Astrocyte (in vitro differentiated cells and primary cell): Measurements from ENCODE around the gene DNAJB1. TPM values are rescaled to one million over a fixed set of nuclear protein-coding genes. Genes with fewer than 3 reads are reported as not detected.

Source experiments
- DNase-seq: peaks from one replicate; pipeline ENCODE4 v3.0.0-alpha.2; 2010; ENCODE audit warnings: low read depth
- FAIRE-seq: peaks from 2 replicates; lab custom pipeline; 2011; peaks lifted over from hg19 to GRCh38; lab: Jason Lieb, UNC
- H2AFZ ChIP-seq: 2 replicates; pipeline ENCODE4 v1.6.0; 2012; ENCODE audit warnings: low read depth, low read length, inconsistent platforms
- H3K27ac ChIP-seq: 2 replicates; pipeline ENCODE4 v1.5.1; 2011; ENCODE audit warnings: low read depth, low read length, inconsistent platforms
- H3K27me3 ChIP-seq: 2 replicates; pipeline ENCODE4 v1.6.0; 2011; ENCODE audit warnings: low read length, inconsistent platforms; ENCODE audit not compliant: insufficient read depth
- H3K36me3 ChIP-seq: 2 replicates; pipeline ENCODE4 v1.5.1; 2011; ENCODE audit warnings: low read length, inconsistent platforms; ENCODE audit not compliant: insufficient read depth
- H3K4me1 ChIP-seq: 2 replicates; pipeline ENCODE4 v1.5.1; 2011; ENCODE audit warnings: low read length, inconsistent platforms; ENCODE audit not compliant: insufficient read depth
- H3K4me2 ChIP-seq: 2 replicates; pipeline ENCODE4 v1.6.0; 2012; ENCODE audit warnings: low read length, inconsistent platforms
- H3K4me3 ChIP-seq: 2 replicates; pipeline ENCODE4 v1.5.1; 2011; ENCODE audit warnings: low read depth, mild to moderate bottlenecking, low read length, inconsistent platforms; ENCODE audit not compliant: insufficient read depth
- H3K79me2 ChIP-seq: 2 replicates; pipeline ENCODE4 v1.6.0; 2012; ENCODE audit warnings: mild to moderate bottlenecking, low read length, inconsistent platforms; ENCODE audit not compliant: insufficient read depth
- H3K9ac ChIP-seq: 2 replicates; pipeline ENCODE4 v1.6.0; 2012; ENCODE audit warnings: mild to moderate bottlenecking, low read length, inconsistent platforms
- H3K9me3 ChIP-seq: 2 replicates; pipeline ENCODE4 v1.5.1; 2012; ENCODE audit warnings: low read depth, mild to moderate bottlenecking, low read length, inconsistent platforms; ENCODE audit not compliant: insufficient read depth
- H4K20me1 ChIP-seq: 2 replicates; pipeline ENCODE4 v1.6.0; 2012; ENCODE audit warnings: low read length, inconsistent platforms; ENCODE audit not compliant: insufficient read depth
- H3K27ac Mint-ChIP-seq: one replicate; pipeline ENCODE4 v1.8.0; 2021; ENCODE audit warnings: mild to moderate bottlenecking, mixed read lengths; ENCODE audit not compliant: unreplicated experiment
- H3K27me3 Mint-ChIP-seq: one replicate; pipeline ENCODE4 v1.8.0; 2021; ENCODE audit warnings: low read depth, mixed read lengths; ENCODE audit not compliant: unreplicated experiment
- H3K36me3 Mint-ChIP-seq: one replicate; pipeline ENCODE4 v1.8.0; 2021; ENCODE audit warnings: low read depth, mixed read lengths; ENCODE audit not compliant: unreplicated experiment
- H3K4me1 Mint-ChIP-seq: one replicate; pipeline ENCODE4 v1.8.0; 2021; ENCODE audit warnings: low read depth, mixed read lengths; ENCODE audit not compliant: unreplicated experiment
- H3K4me3 Mint-ChIP-seq: one replicate; pipeline ENCODE4 v1.8.0; 2021; ENCODE audit warnings: mild to moderate bottlenecking, moderate library complexity, mixed read lengths; ENCODE audit not compliant: unreplicated experiment
- H3K9me3 Mint-ChIP-seq: one replicate; pipeline ENCODE4 v1.8.0; 2021; ENCODE audit warnings: mild to moderate bottlenecking, mixed read lengths; ENCODE audit not compliant: unreplicated experiment
- CTCF ChIP-seq: IDR thresholded peaks from 2 replicates; pipeline ENCODE4 v1.5.1; 2011; ENCODE audit warnings: low read depth, mild to moderate bottlenecking, inconsistent platforms, low read length, moderate library complexity; ENCODE audit not compliant: insufficient read depth
- EZH2 ChIP-seq: IDR thresholded peaks from 2 replicates; pipeline ENCODE4 v1.6.1; 2012; ENCODE audit warnings: mild to moderate bottlenecking, low read length, inconsistent platforms; ENCODE audit not compliant: insufficient read depth
- total RNA-seq: library from RNA; stranded (reverse); gene quantifications from 2 replicates; pipeline ENCODE4 v1.2.1, GENCODE V29; 2021

DNAJB1 gene
- total RNA-seq, 1 donor from 2014 or later = 105 TPM

GRCh38 chr19:14562660-14563589 is 44.7 kb upstream of the DNAJB1 start:
- no peaks in the 10 kb centered on the region for H3K9me3 Mint-ChIP-seq
- TF ChIP-seq CTCF = no peak
- TF ChIP-seq EZH2 = no peak

GRCh38 chr19:14561847-14562351 is 43.7 kb upstream of the DNAJB1 start:
- no peaks in the 10 kb centered on the region for H3K9me3 Mint-ChIP-seq

More at GRCh38 chr19:14562660-14563589, 44.7 kb upstream of the DNAJB1 start:
- H3K9ac ChIP-seq = no peak overlapping the region
- H3K27me3 ChIP-seq = no peaks in the 10 kb centered on the region
- H3K27ac ChIP-seq = no peak overlapping the region
- H2AFZ ChIP-seq = no peak overlapping the region
- DNase-seq = no peak
- no peak overlapping the region for H3K4me3 ChIP-seq
- no peaks in the 10 kb centered on the region for H3K9me3 ChIP-seq
- H3K27ac Mint-ChIP-seq = no peak overlapping the region
- H4K20me1 ChIP-seq = peaks cover 26% of the 10 kb centered on the region
- no peak overlapping the region for H3K4me3 Mint-ChIP-seq
- H3K27me3 Mint-ChIP-seq = no peaks in the 10 kb centered on the region
- peaks cover 22% of the 10 kb centered on the region for H3K79me2 ChIP-seq
- no peaks in the 10 kb centered on the region for H3K36me3 ChIP-seq
- no peak overlapping the region for H3K4me2 ChIP-seq
- peaks cover 16% of the 10 kb centered on the region for H3K4me1 ChIP-seq
- no peak for FAIRE-seq
- peaks cover 6% of the 10 kb centered on the region for H3K4me1 Mint-ChIP-seq
- no peaks in the 10 kb centered on the region for H3K36me3 Mint-ChIP-seq

More at GRCh38 chr19:14561847-14562351, 43.7 kb upstream of the DNAJB1 start:
- Histone ChIP-seq H2AFZ (no peak overlapping the region), H3K36me3 (no peaks in the 10 kb centered on the region), H3K27me3 (no peaks in the 10 kb centered on the region), H3K9me3 (no peaks in the 10 kb centered on the region), H3K9ac (peak overlapping the region; percentile 49), H3K4me1 (peaks cover 16% of the 10 kb centered on the region), H4K20me1 (peaks cover 17% of the 10 kb centered on the region), H3K4me2 (peak overlapping the region; percentile 34), H3K79me2 (peaks cover 23% of the 10 kb centered on the region), H3K4me3 (no peak overlapping the region), H3K27ac (no peak overlapping the region)
- no peak overlapping the region for H3K4me3 Mint-ChIP-seq
- TF ChIP-seq EZH2 (no peak), CTCF (no peak)
- no peaks in the 10 kb centered on the region for H3K27me3 Mint-ChIP-seq
- FAIRE-seq (no peak), DNase-seq (no peak)
- no peaks in the 10 kb centered on the region for H3K36me3 Mint-ChIP-seq
- H3K27ac Mint-ChIP-seq = peak overlapping the region; percentile 66
- H3K4me1 Mint-ChIP-seq = peaks cover 6% of the 10 kb centered on the region
